Parathyroid adenoma (tissue), 2 donors: Measurements from ENCODE around the gene PLCG1.
"Not testable (repeated sequence)": the region's sequence is repeated elsewhere in the genome, so short reads cannot be mapped to it uniquely, and the experiment has no call there.

ENCODE experiments used
- H2AFZ ChIP-seq: fragments of 300-600 bp; sonication (generic); one replicate; pipeline ENCODE4 v1.7.0; 2017; ENCODE audit warnings: antibody characterized with exemption, mild to moderate bottlenecking
- H3K27ac ChIP-seq: fragments of 300-600 bp; sonication (generic); one replicate; pipeline ENCODE4 v1.7.0; 2017
- H3K27me3 ChIP-seq: fragments of 300-600 bp; sonication (generic); one replicate; pipeline ENCODE4 v1.7.0; 2017; ENCODE audit warnings: low read length; ENCODE audit not compliant: control insufficient read depth, insufficient read depth
- H3K36me3 ChIP-seq: fragments of 300-600 bp; sonication (generic); one replicate; pipeline ENCODE4 v1.7.0; 2017; ENCODE audit warnings: low read length; ENCODE audit not compliant: control insufficient read depth, insufficient read depth
- H3K4me1 ChIP-seq: fragments of 300-600 bp; sonication (generic); one replicate; pipeline ENCODE4 v1.7.0; 2017; ENCODE audit warnings: control low read depth
- H3K4me2 ChIP-seq: fragments of 300-600 bp; sonication (generic); one replicate; pipeline ENCODE4 v1.7.0; 2017; ENCODE audit warnings: low read length
- H3K4me3 ChIP-seq: fragments of 300-600 bp; sonication (generic); one replicate; pipeline ENCODE4 v1.7.0; 2017; ENCODE audit warnings: low read depth, low read length
- H3K79me2 ChIP-seq: fragments of 300-600 bp; sonication (generic); one replicate; pipeline ENCODE4 v1.7.0; 2017; ENCODE audit warnings: control low read depth
- H3K9ac ChIP-seq: fragments of 300-600 bp; sonication (generic); one replicate; pipeline ENCODE4 v1.7.0; 2017; ENCODE audit warnings: mild to moderate bottlenecking
- H3K9me3 ChIP-seq: fragments of 300-600 bp; sonication (generic); one replicate; pipeline ENCODE4 v1.7.0; 2017; ENCODE audit warnings: low read length; ENCODE audit not compliant: control insufficient read depth
- TF ChIP-seq, protein P1 (sequence below): fragments of 300-600 bp; sonication (generic); IDR thresholded peaks from one replicate; pipeline ENCODE4 v1.7.0; 2017; ENCODE audit warnings: antibody characterized with exemption, mild to moderate bottlenecking
- donor health status: primary hyperparathyroidism.

PLCG1 gene

DNA sequence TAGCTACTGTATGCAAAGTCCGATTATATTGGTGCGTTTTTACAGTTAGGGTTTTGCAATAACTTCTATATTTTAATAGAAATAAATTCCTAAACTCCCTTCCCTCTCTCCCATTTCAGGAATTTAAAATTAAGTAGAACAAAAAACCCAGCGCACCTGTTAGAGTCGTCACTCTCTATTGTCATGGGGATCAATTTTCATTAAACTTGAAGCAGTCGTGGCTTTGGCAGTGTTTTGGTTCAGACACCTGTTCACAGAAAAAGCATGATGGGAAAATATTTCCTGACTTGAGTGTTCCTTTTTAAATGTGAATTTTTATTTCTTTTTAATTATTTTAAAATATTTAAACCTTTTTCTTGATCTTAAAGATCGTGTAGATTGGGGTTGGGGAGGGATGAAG lies 13.7 kb upstream of the PLCG1 start:
- TF ChIP-seq, protein P1, sequence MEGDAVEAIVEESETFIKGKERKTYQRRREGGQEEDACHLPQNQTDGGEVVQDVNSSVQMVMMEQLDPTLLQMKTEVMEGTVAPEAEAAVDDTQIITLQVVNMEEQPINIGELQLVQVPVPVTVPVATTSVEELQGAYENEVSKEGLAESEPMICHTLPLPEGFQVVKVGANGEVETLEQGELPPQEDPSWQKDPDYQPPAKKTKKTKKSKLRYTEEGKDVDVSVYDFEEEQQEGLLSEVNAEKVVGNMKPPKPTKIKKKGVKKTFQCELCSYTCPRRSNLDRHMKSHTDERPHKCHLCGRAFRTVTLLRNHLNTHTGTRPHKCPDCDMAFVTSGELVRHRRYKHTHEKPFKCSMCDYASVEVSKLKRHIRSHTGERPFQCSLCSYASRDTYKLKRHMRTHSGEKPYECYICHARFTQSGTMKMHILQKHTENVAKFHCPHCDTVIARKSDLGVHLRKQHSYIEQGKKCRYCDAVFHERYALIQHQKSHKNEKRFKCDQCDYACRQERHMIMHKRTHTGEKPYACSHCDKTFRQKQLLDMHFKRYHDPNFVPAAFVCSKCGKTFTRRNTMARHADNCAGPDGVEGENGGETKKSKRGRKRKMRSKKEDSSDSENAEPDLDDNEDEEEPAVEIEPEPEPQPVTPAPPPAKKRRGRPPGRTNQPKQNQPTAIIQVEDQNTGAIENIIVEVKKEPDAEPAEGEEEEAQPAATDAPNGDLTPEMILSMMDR, result no peak
- Histone ChIP-seq H3K4me3 (no peak overlapping the region), H3K9me3 (no peaks in the 10 kb centered on the region), H3K9ac (no peak overlapping the region), H3K27me3 (no peaks in the 10 kb centered on the region), H3K27ac (no peak overlapping the region), H3K4me2 (no peak overlapping the region), H3K4me1 (peaks cover 3% of the 10 kb centered on the region), H3K36me3 (no peaks in the 10 kb centered on the region), H2AFZ (no peak overlapping the region), H3K79me2 (no peaks in the 10 kb centered on the region)

- H3K4me3 ChIP-seq, result no peak overlapping the region
- no peaks in the 10 kb centered on the region for H3K9me3 ChIP-seq
- no peak overlapping the region for H3K4me2 ChIP-seq
- no peak overlapping the region for H3K27ac ChIP-seq
- no peaks in the 10 kb centered on the region for H3K36me3 ChIP-seq
- no peak overlapping the region for H3K9ac ChIP-seq
- TF ChIP-seq, protein P1, result no peak
- H3K27me3 ChIP-seq, result no peaks in the 10 kb centered on the region
- no peaks in the 10 kb centered on the region for H3K79me2 ChIP-seq
- H3K4me1 ChIP-seq, result peaks cover 3% of the 10 kb centered on the region
- H2AFZ ChIP-seq, result no peak overlapping the region
Observed at GRCh38 chr20:41124451-41125094, 12.8 kb upstream of the PLCG1 start.

- Histone ChIP-seq H3K4me3 (no peak overlapping the region), H3K27ac (no peak overlapping the region), H2AFZ (no peak overlapping the region)
Observed at GRCh38 chr20:41125530-41126457, 11.5 kb upstream of the PLCG1 start.

DNA sequence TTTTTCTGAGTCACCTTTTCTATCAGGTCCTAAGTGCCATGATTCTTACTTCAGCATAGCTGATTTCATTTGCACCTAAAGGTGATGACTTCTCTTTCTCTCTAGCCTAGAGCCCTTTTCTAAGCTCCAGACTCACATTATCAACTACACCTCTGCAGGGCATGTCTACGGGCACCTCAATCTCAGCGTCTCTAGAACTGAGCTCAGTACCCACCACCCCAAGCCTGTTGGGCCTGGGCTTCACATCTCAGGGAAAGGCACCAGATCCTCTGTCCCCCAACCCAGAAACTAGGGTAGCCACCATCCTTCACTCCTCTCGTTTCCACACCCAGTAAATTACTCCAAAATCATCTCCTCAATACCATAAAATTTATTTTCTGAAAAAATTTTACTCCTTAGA lies 10.6 kb upstream of the PLCG1 start:
- H3K4me3 ChIP-seq, result no peak overlapping the region
- H2AFZ ChIP-seq, result no peak overlapping the region
- no peak overlapping the region for H3K27ac ChIP-seq
- TF ChIP-seq, protein P1, result no peak
- no peaks in the 10 kb centered on the region for H3K9me3 ChIP-seq
- no peaks in the 10 kb centered on the region for H3K36me3 ChIP-seq
- H3K4me1 ChIP-seq, result no peaks in the 10 kb centered on the region
- H3K27me3 ChIP-seq, result no peaks in the 10 kb centered on the region
- H3K79me2 ChIP-seq, result no peaks in the 10 kb centered on the region
- H3K9ac ChIP-seq, result no peak overlapping the region
- no peak overlapping the region for H3K4me2 ChIP-seq

More at GRCh38 chr20:41125530-41126457, 11.5 kb upstream of the PLCG1 start:
- TF ChIP-seq, protein P1, result no peak
- Histone ChIP-seq H3K79me2 (no peaks in the 10 kb centered on the region), H3K36me3 (no peaks in the 10 kb centered on the region), H3K4me2 (no peak overlapping the region), H3K9ac (no peak overlapping the region), H3K4me1 (peaks cover 3% of the 10 kb centered on the region), H3K9me3 (no peaks in the 10 kb centered on the region), H3K27me3 (no peaks in the 10 kb centered on the region)

DNA sequence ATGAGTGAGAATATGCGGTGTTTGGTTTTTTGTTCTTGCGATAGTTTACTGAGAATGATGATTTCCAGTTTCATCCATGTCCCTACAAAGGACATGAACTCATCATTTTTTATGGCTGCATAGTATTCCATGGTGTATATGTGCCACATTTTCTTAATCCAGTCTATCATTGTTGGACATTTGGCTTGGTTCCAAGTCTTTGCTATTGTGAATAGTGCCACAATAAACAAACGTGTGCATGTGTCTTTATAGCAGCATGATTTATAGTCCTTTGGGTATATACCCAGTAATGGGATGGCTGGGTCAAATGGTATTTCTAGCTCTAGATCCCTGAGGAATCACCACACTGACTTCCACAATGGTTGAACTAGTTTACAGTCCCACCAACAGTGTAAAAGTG lies 9.0 kb upstream of the PLCG1 start:
- H3K4me3 ChIP-seq, H3K4me1 ChIP-seq, H2AFZ ChIP-seq, H3K9ac ChIP-seq, H3K79me2 ChIP-seq, H3K4me2 ChIP-seq, H3K27me3 ChIP-seq, H3K36me3 ChIP-seq, H3K9me3 ChIP-seq, H3K27ac ChIP-seq: not testable (repeated sequence)
